Ecto neural progenitor cell (in vitro differentiated cells): Measurements from ENCODE around the gene GJB3.

Experiments
- DNase-seq: peaks from one replicate; pipeline ENCODE4 v3.0.0-alpha.2; 2018; ENCODE audit warnings: low spot score

The GJB3 gene

DNA sequence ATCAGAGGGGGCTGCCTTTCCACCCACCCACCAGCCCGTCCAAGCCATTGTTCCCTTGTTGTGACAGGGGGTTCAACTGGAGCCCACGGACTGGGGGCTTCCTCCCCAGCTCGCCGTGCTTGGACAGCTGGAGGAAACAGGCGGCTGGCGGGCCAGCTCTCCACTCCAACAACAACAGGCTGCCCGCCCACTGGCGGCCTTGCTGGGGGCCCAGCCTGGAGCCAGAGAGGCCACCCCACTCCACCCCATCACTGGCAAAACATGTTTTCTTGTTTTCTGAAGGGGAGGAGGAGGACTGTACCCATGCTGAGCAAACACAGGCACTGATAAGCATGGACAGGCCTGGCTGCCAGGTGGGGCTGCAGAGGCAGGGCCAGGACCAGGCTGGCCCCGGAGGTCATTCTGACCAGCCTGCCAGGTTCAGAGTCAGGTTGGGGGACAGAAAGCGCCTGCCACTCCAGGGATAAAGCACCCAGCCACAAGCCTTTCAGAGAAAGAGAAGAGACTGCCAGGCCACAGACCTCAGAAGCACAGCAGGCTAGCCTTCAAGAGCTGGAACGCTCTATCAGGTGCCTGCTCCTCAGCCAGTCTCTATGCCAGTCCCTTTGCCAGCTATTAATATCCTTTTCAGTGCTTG, 44.6 kb downstream of the GJB3 start:
- peak; percentile 43 for DNase-seq

GRCh38 chr1:34827341-34827941, 46.4 kb downstream of the GJB3 start:
- DNase-seq = peak; percentile 28

DNA sequence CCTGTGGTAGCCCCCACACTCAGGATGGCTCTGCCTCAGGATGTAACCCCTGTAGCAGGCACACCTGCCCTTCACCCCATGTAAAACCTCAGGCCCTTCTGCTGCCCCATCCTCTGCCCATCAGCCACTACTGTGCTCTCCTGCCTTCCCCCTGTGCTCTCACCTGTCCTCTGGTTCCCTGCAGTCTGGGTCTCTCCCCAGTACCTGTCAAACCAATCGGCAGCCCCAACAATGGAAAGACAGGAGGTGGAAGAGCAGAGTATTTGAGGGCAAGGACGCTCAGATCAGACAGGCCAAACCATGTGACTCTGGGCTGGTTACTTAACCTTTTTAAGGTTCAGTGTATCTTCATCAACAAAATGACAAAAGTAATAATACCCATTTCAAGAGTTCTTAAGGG, 47.6 kb downstream of the GJB3 start:
- peak; percentile 4 for DNase-seq

DNA sequence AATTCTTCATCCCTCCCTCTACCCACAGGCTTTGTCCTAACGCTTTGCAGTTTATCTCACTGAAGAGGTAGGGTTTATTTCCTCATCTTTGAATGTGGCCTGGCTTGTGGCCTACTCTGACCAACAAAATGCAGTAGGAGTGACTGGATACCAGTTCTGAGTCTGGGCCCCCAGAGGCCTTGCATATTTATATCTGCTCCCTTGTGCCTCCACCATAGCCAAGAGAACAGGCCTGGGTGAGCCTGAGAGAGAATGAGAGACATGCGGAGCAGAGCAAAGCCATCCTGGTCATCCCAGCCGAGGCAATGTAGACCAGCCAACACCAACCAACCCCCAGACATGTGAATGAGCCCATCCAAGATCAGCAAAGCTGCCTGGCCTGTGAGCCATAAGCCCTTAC, 48.2 kb downstream of the GJB3 start:
- DNase-seq = peak; percentile 14

DNA sequence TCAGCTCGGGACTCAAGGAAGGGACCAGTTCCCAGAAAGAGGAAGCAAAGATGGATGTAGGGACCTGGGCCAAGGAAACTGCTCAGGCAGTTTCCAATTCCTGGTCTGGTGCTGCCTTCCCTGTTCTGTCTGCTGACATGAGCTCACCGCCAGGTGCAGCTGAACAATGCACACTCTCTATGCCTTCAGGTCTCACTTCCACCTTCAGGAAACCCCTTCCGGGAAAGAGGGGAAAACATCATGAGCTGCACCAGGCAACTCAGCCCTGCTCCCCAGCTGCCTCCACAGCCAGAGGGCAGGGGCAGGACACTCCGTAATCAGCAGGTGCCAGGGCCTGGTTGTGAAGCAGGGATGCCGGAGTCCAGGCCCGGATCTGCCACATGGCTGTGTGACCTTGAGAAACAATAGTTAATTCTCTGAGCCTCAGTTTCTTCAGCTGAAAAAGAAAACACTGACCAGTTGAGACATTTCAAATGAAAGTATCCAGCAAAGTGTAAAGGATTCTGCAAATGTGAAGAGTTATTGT, 50.8 kb downstream of the GJB3 start:
- peak; percentile 20 for DNase-seq

- DNase-seq = peak; percentile 1
Measured at GRCh38 chr1:34833711-34834110, 52.7 kb downstream of the GJB3 start.
